ENCODE measurements around the gene BABAM2.
"Not testable (repeated sequence)": the region's sequence is repeated elsewhere in the genome, so short reads cannot be mapped to it uniquely, and the experiment has no call there.

The BABAM2 gene

GRCh38 chr2:27881815-27882583 is 8.5 kb upstream of the BABAM2 start:
- DNase-seq = not testable (repeated sequence)

GRCh38 chr2:27882584-27882922 is 8.0 kb upstream of the BABAM2 start:
- DNase-seq = not testable (repeated sequence)

- no peak for DNase-seq
These were observed 5.9 kb upstream of the BABAM2 start for GRCh38 chr2:27884601-27885000.

- no peak for DNase-seq
These were observed 5.3 kb upstream of the BABAM2 start for GRCh38 chr2:27885234-27885633.

- no peak for DNase-seq
These were observed 4.9 kb upstream of the BABAM2 start for GRCh38 chr2:27885661-27886060.

GRCh38 chr2:27886322-27886721 is 4.2 kb upstream of the BABAM2 start:
- DNase-seq = no peak

GRCh38 chr2:27887111-27887510 is 3.4 kb upstream of the BABAM2 start:
- DNase-seq = no peak

- DNase-seq = no peak
These were observed 2.7 kb upstream of the BABAM2 start for GRCh38 chr2:27887830-27888229.

- no peak for DNase-seq
These were observed 1.7 kb upstream of the BABAM2 start for GRCh38 chr2:27888790-27889189.

GRCh38 chr2:27889774-27890145 is 769 bp upstream of the BABAM2 start:
- no peak for DNase-seq

GRCh38 chr2:27890924-27891672 is 569 bp downstream of the BABAM2 start:
- peak; percentile 89 for DNase-seq

- no peak for DNase-seq
These were observed 1.2 kb downstream of the BABAM2 start for GRCh38 chr2:27891673-27892105.

GRCh38 chr2:27893006-27893405 is 2.5 kb downstream of the BABAM2 start:
- DNase-seq = no peak

- DNase-seq = no peak
These were observed 7.2 kb downstream of the BABAM2 start for GRCh38 chr2:27897717-27898116.

- DNase-seq = peak; percentile 41
These were observed 10.7 kb downstream of the BABAM2 start for GRCh38 chr2:27901234-27901633.

GRCh38 chr2:27902098-27902497 is 11.6 kb downstream of the BABAM2 start:
- no peak for DNase-seq

- no peak for DNase-seq
These were observed 12.5 kb downstream of the BABAM2 start for GRCh38 chr2:27903018-27903417.

GRCh38 chr2:27903649-27904404 is 13.3 kb downstream of the BABAM2 start:
- DNase-seq = peak; percentile 11

GRCh38 chr2:27904405-27904665 is 13.8 kb downstream of the BABAM2 start:
- no peak for DNase-seq

- DNase-seq = no peak
These were observed 15.5 kb downstream of the BABAM2 start for GRCh38 chr2:27906074-27906473.

GRCh38 chr2:27907547-27907946 is 17.0 kb downstream of the BABAM2 start:
- no peak for DNase-seq

GRCh38 chr2:27909901-27910300 is 19.4 kb downstream of the BABAM2 start:
- DNase-seq = no peak

GRCh38 chr2:27911458-27912210 is 21.1 kb downstream of the BABAM2 start:
- no peak for DNase-seq
